Measurements from ENCODE around the gene ASTN2. TPM values are rescaled to one million over a fixed set of nuclear protein-coding genes. Genes with fewer than 3 reads are reported as not detected.

The ASTN2 gene
- total and polyA plus RNA-seq, 10 of the 15 experiments (the other 5 are each of a cell fraction or from before 2014, with no cell fraction given): 1.4 to 15.7 (median 7.0) TPM

GRCh38 chr9:117278020-117278419, 136.8 kb downstream of the ASTN2 start:
- Histone ChIP-seq H3K4me2 (ENCODE audit: control insufficient read depth, insufficient read depth) (no peak overlapping the region), H3K4me3 (no peak overlapping the region), H4K20me1 (ENCODE audit: control insufficient read depth, insufficient read depth) (no peaks in the 10 kb centered on the region), H2AFZ (ENCODE audit: control insufficient read depth, low read depth, low read length) (no peak overlapping the region), H3K27me3 (replicated peaks in 1 of 2; ENCODE audit: control insufficient read depth in 2 of 2, insufficient read depth in 2 of 2, low read length in 1 of 2) (no peaks in the 10 kb centered on the region; a peak in 1 of 4 replicates), H3K36me3 (ENCODE audit: control insufficient read depth in 2 of 2, insufficient read depth in 2 of 2, low read length in 1 of 2) (no peaks in the 10 kb centered on the region), H3K4me1 (ENCODE audit: control insufficient read depth, insufficient read depth, low read length) (no peaks in the 10 kb centered on the region), H3K27ac (ENCODE audit: control insufficient read depth, insufficient read depth) (no peak overlapping the region), H3K9me3 (replicated peaks; ENCODE audit: control insufficient read depth, insufficient read depth, low read length) (no peaks in the 10 kb centered on the region), H3K79me2 (ENCODE audit: control insufficient read depth, insufficient read depth, low read length) (no peaks in the 10 kb centered on the region), H3K9ac (ENCODE audit: control insufficient read depth, insufficient read depth, low read length) (no peak overlapping the region)
- no TSS peak for BruUV-seq (replicated peaks)
- DNase-seq (ENCODE audit: low read depth, low spot score) (no peak), ATAC-seq (no peak), FAIRE-seq (no peak)
- intact Hi-C loops (cut with micrococcal nuclease; ENCODE audit: unreplicated experiment): no loop called here
- TF ChIP-seq NR2C1 (IDR thresholded peaks at IDR 0.05): no peak
- no peak for TF ChIP-seq POLR2A (IDR thresholded peaks at IDR 0.05; ENCODE audit: low read depth, low read length)
- ChIA-PET SMC1A (ENCODE audit: uncharacterized antibody, unreplicated experiment) (no interaction called here), POLR2A (no interaction called here), RAD21 (ENCODE audit: unreplicated experiment) (no interaction called here), CTCF (no interaction called here)
- in situ Hi-C loops (cut with MboI): no loop called here
- 6% methylated on average over 4 of the region's 4 CpGs for WGBS (ENCODE audit: insufficient coverage, insufficient replicate concordance, low lambda C conversion rate, missing lambda C conversion rate)

- BruUV-seq (replicated peaks): no TSS peak
- CTCF ChIA-PET: interaction anchor here (1.0 kb wide), 1 partner anchor 9 kb away, joined by 4 read pairs; no protein-coding TSS in a partner anchor
- H3K27me3 ChIP-seq (replicated peaks in 1 of 2; ENCODE audit: control insufficient read depth in 2 of 2, insufficient read depth in 2 of 2, low read length in 1 of 2): no peaks in the 10 kb centered on the region
- intact Hi-C loops (cut with micrococcal nuclease; ENCODE audit: unreplicated experiment): no loop called here
- DNase-seq (ENCODE audit: low read depth, low spot score): no peak
- no peak for FAIRE-seq
- no peaks in the 10 kb centered on the region for H3K9me3 ChIP-seq (replicated peaks; ENCODE audit: control insufficient read depth, insufficient read depth, low read length)
- H3K36me3 ChIP-seq (ENCODE audit: control insufficient read depth in 2 of 2, insufficient read depth in 2 of 2, low read length in 1 of 2): no peaks in the 10 kb centered on the region
- 38% methylated on average over 3 of the region's 3 CpGs for WGBS (ENCODE audit: insufficient coverage, insufficient replicate concordance, low lambda C conversion rate, missing lambda C conversion rate)
- no peak overlapping the region for H2AFZ ChIP-seq (ENCODE audit: control insufficient read depth, low read depth, low read length)
- H3K4me1 ChIP-seq (ENCODE audit: control insufficient read depth, insufficient read depth, low read length): no peaks in the 10 kb centered on the region
- no peaks in the 10 kb centered on the region for H4K20me1 ChIP-seq (ENCODE audit: control insufficient read depth, insufficient read depth)
- POLR2A ChIA-PET: no interaction called here
- H3K4me3 ChIP-seq: no peak overlapping the region
- no peak overlapping the region for H3K27ac ChIP-seq (ENCODE audit: control insufficient read depth, insufficient read depth)
- H3K79me2 ChIP-seq (ENCODE audit: control insufficient read depth, insufficient read depth, low read length): no peaks in the 10 kb centered on the region
- TF ChIP-seq MEF2B (IDR thresholded peaks at IDR 0.05; ENCODE audit: partially characterized antibody, poor library complexity, severe bottlenecking) (no peak), TCF7 (IDR thresholded peaks at IDR 0.05; ENCODE audit: borderline replicate concordance) (no peak), STAT1 (conservative IDR thresholded peaks at IDR 0.05) (no peak), NRF1 (conservative IDR thresholded peaks at IDR 0.05; ENCODE audit: low read depth, low read length) (no peak), ZNF592 (IDR thresholded peaks at IDR 0.05) (no peak), RFX5 (IDR thresholded peaks at IDR 0.05; ENCODE audit: low read depth, low read length) (no peak), CBX3 (IDR thresholded peaks at IDR 0.05; ENCODE audit: borderline replicate concordance, low read depth) (no peak), BHLHE40 (IDR thresholded peaks at IDR 0.05; ENCODE audit: borderline replicate concordance in 1 of 2, low read depth in 2 of 2, low read length in 1 of 2) (no peak), LARP7 (IDR thresholded peaks at IDR 0.05) (no peak)
- ATAC-seq: no peak
- H3K4me2 ChIP-seq (ENCODE audit: control insufficient read depth, insufficient read depth): no peak overlapping the region
- in situ Hi-C loops (cut with MboI): no loop called here
- H3K9ac ChIP-seq (ENCODE audit: control insufficient read depth, insufficient read depth, low read length): no peak overlapping the region
- SMC1A ChIA-PET (ENCODE audit: uncharacterized antibody, unreplicated experiment): no interaction called here
- RAD21 ChIA-PET (ENCODE audit: unreplicated experiment): no interaction called here
Measured at GRCh38 chr9:117276444-117276843, 138.4 kb downstream of the ASTN2 start.
